NCI-H526 treated with DMSO at 0.1 percent for 48 hours (cell line): Measurements from ENCODE around the gene ZFAND3.
"Not testable (repeated sequence)": the region's sequence is repeated elsewhere in the genome, so short reads cannot be mapped to it uniquely, and the experiment has no call there.

Experiments used
- DNase-seq: peaks from one replicate; lab custom pipeline; 2025; lab: John Stamatoyannopoulos, UW

ZFAND3 gene

GRCh38 chr6:37972994-37973757, 153.6 kb downstream of the ZFAND3 start:
- DNase-seq = no peak

- no peak for DNase-seq
Observed at GRCh38 chr6:37974381-37974780, 154.9 kb downstream of the ZFAND3 start.

GRCh38 chr6:37974943-37975342, 155.4 kb downstream of the ZFAND3 start:
- DNase-seq = no peak

GRCh38 chr6:37977715-37978114, 158.2 kb downstream of the ZFAND3 start:
- no peak for DNase-seq

- DNase-seq = no peak
Observed at GRCh38 chr6:37979392-37980221, 160.1 kb downstream of the ZFAND3 start.

- DNase-seq = no peak
Observed at GRCh38 chr6:37980222-37980595, 160.7 kb downstream of the ZFAND3 start.

GRCh38 chr6:37981626-37982025, 162.1 kb downstream of the ZFAND3 start:
- no peak for DNase-seq

GRCh38 chr6:37982317-37982716, 162.8 kb downstream of the ZFAND3 start:
- DNase-seq = no peak

GRCh38 chr6:37983720-37984501, 164.4 kb downstream of the ZFAND3 start:
- no peak for DNase-seq

GRCh38 chr6:37984578-37984977, 165.1 kb downstream of the ZFAND3 start:
- DNase-seq = no peak

- no peak for DNase-seq
Observed at GRCh38 chr6:37985355-37985754, 165.8 kb downstream of the ZFAND3 start.

GRCh38 chr6:37987018-37987417, 167.5 kb downstream of the ZFAND3 start:
- DNase-seq = no peak

GRCh38 chr6:37987559-37987958, 168.0 kb downstream of the ZFAND3 start:
- DNase-seq = no peak

- DNase-seq = no peak
Observed at GRCh38 chr6:37988127-37988526, 168.6 kb downstream of the ZFAND3 start.

GRCh38 chr6:37988696-37989095, 169.2 kb downstream of the ZFAND3 start:
- DNase-seq = no peak

- no peak for DNase-seq
Observed at GRCh38 chr6:37990762-37991525, 171.4 kb downstream of the ZFAND3 start.

GRCh38 chr6:37992749-37993148, 173.2 kb downstream of the ZFAND3 start:
- no peak for DNase-seq

GRCh38 chr6:37993194-37993593, 173.7 kb downstream of the ZFAND3 start:
- DNase-seq = not testable (repeated sequence)

- DNase-seq = no peak
Observed at GRCh38 chr6:37993596-37993995, 174.1 kb downstream of the ZFAND3 start.

- DNase-seq = no peak
Observed at GRCh38 chr6:37994223-37994622, 174.7 kb downstream of the ZFAND3 start.

- no peak for DNase-seq
Observed at GRCh38 chr6:37998366-37998765, 178.8 kb downstream of the ZFAND3 start.

- DNase-seq = no peak
Observed at GRCh38 chr6:38001386-38001785, 181.9 kb downstream of the ZFAND3 start.
